HepG2 (cell line): Measurements from ENCODE around the gene CYTH1. TPM values are rescaled to one million over a fixed set of nuclear protein-coding genes. Genes with fewer than 3 reads are reported as not detected.

Source experiments
- KLF15 ChIP-seq: sonication (generic); formaldehyde crosslinking; IDR thresholded peaks from 2 replicates; pipeline ENCODE4 v1.8.1; 2023; ENCODE audit warnings: borderline replicate concordance, mild to moderate bottlenecking, inconsistent platforms, missing genetic modification reagents, mixed read lengths
- MATR3 ChIP-seq: sonication (generic); formaldehyde crosslinking; IDR thresholded peaks from 2 replicates; pipeline ENCODE4 v1.4.0; 2020; ENCODE audit warnings: missing genetic modification reagents
- MYNN ChIP-seq: sonication (generic); formaldehyde crosslinking; IDR thresholded peaks from 2 replicates; pipeline ENCODE4 v1.4.0; 2020; ENCODE audit warnings: mild to moderate bottlenecking, low read depth, missing genetic modification reagents
- PHF8 ChIP-seq: sonication (generic); formaldehyde crosslinking; IDR thresholded peaks from 2 replicates; pipeline ENCODE4 v1.5.0; 2020; ENCODE audit warnings: missing genetic modification reagents
- PRMT3 ChIP-seq: sonication (generic); formaldehyde crosslinking; IDR thresholded peaks from 2 replicates; pipeline ENCODE4 v1.8.1; 2022; ENCODE audit warnings: low read depth, mild to moderate bottlenecking, moderate library complexity, missing genetic modification reagents, borderline replicate concordance
- RXRA ChIP-seq: sonication (generic); formaldehyde crosslinking; IDR thresholded peaks from 2 replicates; pipeline ENCODE4 v1.5.1; 2020; ENCODE audit warnings: missing genetic modification reagents
- SMARCE1 ChIP-seq: fragments of 450-650 bp; IDR thresholded peaks from 2 replicates; pipeline ENCODE4 v1.6.1; 2017; ENCODE audit warnings: borderline replicate concordance
- ZFP1 ChIP-seq: IDR thresholded peaks from 2 replicates; pipeline ENCODE4 v1.6.1; 2016
- ZNF143 ChIP-seq: sonication (generic); formaldehyde crosslinking; IDR thresholded peaks from 2 replicates; pipeline ENCODE4 v1.4.0; 2020; ENCODE audit warnings: missing genetic modification reagents
- ZNF33A ChIP-seq: sonication (generic); formaldehyde crosslinking; IDR thresholded peaks from 2 replicates; pipeline ENCODE4 v1.5.1; 2020; ENCODE audit warnings: missing genetic modification reagents, mild to moderate bottlenecking, moderate library complexity, borderline replicate concordance
- ZNF460 ChIP-seq: sonication (generic); formaldehyde crosslinking; IDR thresholded peaks from 2 replicates; pipeline ENCODE4 v1.5.1; 2020; ENCODE audit warnings: missing genetic modification reagents, mild to moderate bottlenecking, borderline replicate concordance
- ZNF607 ChIP-seq: sonication (generic); formaldehyde crosslinking; IDR thresholded peaks from 2 replicates; pipeline ENCODE4 v1.5.1; 2020; ENCODE audit warnings: missing genetic modification reagents, mild to moderate bottlenecking, borderline replicate concordance
- ZSCAN31 ChIP-seq: sonication (generic); formaldehyde crosslinking; IDR thresholded peaks from 2 replicates; pipeline ENCODE4 v1.5.0; 2020; ENCODE audit warnings: low read depth, mild to moderate bottlenecking, missing genetic modification reagents
- polyA plus RNA-seq, 8 experiments: library from polyadenylated mRNA; depleted of rRNA in 3 of 8; stranded (reverse) in 7 of 8; unstranded in 1 of 8; fragments of >200 nt; fragmentation: Illumina TruSeq in 4 of 8; extraction: Trizol in 4 of 8; gene quantifications; 2 replicates each; pipeline versions ENCODE4 v1.2.1 to v1.2.3, GENCODE V29; 2011 to 2016; ENCODE audit warnings: low read depth in 4 of 8, missing spikeins in 1 of 8, mixed read lengths in 1 of 8; ENCODE audit not compliant: insufficient read depth in 1 of 8
- total RNA-seq, 5 experiments: library from RNA; depleted of rRNA; stranded (reverse); fragments of >200 nt; fragmentation: Illumina TruSeq; extraction: Trizol; gene quantifications; 2 replicates each; pipeline ENCODE4 v1.2.3, GENCODE V29; 2016; ENCODE audit warnings: low read depth in 1 of 5
- TF ChIP-seq, protein P1 (sequence below): sonication (generic); formaldehyde crosslinking; IDR thresholded peaks from 2 replicates; pipeline ENCODE4 v1.5.0; 2020; ENCODE audit warnings: missing genetic modification reagents
- TF ChIP-seq, protein P2 (sequence below): sonication (generic); formaldehyde crosslinking; IDR thresholded peaks from 2 replicates; pipeline ENCODE4 v1.4.0; 2020; ENCODE audit warnings: missing genetic modification reagents

Gene CYTH1
- total and polyA plus RNA-seq, 2 of the 13 experiments (the other 11 are each of a cell fraction or from before 2014, with no cell fraction given): 20.1 to 48.9 TPM

DNA sequence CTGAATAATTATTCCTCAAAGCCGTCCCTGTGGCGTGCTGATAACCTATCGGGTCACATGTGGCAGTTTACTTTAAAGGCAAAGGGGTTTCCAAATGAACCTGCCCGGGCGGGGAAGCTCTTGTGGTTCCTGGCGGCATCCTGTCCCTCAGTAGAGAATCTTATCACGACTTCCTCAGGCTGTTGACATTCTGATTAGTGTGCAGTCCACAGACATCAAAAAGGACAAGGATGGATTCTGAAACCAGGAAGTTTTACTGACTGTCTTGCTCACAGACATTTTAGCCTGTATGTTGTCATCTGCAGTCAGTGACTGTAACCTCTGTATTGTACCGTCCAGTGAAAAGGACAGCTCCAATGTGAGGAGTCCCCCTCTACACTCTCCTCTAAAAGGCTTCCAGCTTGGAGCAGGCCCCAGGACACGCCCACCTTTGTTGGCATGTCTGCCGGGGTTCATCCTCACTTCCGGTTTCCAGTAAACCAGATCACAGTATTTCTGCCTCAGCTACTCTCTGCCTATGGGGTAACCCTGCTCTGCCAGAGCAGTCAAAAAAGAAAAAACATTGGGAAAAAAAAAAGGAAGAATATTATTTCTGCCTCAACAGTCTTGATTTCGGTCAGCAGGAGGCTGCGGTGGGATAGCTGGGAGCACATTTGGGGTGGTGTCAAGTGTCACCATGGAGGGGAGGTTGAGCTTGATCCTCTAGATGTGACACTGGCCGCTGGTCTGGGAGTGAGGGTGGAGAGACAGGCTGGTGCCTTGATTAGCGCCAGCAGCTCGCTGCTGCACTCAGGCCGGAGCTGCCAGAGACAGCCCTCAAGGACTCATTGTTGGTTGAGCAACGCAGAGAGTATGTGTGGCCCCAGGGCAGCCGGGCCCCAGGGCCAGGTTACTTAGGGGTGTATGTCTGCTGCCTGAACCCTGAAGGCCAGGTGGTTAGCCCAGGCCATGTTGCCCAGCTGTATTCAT is 115.8 kb downstream of the CYTH1 start (continued):
- TF ChIP-seq ZFP1 (CRISPR knock-in tag) (no peak), PRMT3 (CRISPR knock-in tag) (no peak; the same call in 1 of the 2 replicates), ZNF607 (CRISPR knock-in tag) (no peak), ZSCAN31 (CRISPR knock-in tag) (no peak), PHF8 (CRISPR knock-in tag) (peak; percentile 48), KLF15 (CRISPR knock-in tag) (peak; percentile 23; the same call in 1 of the 2 replicates), ZNF143 (CRISPR knock-in tag) (no peak), ZNF33A (CRISPR knock-in tag) (no peak), ZNF460 (CRISPR knock-in tag) (no peak), MYNN (no peak), RXRA (peak; percentile 49), SMARCE1 (no peak), MATR3 (CRISPR knock-in tag) (no peak)
- TF ChIP-seq, protein P1, sequence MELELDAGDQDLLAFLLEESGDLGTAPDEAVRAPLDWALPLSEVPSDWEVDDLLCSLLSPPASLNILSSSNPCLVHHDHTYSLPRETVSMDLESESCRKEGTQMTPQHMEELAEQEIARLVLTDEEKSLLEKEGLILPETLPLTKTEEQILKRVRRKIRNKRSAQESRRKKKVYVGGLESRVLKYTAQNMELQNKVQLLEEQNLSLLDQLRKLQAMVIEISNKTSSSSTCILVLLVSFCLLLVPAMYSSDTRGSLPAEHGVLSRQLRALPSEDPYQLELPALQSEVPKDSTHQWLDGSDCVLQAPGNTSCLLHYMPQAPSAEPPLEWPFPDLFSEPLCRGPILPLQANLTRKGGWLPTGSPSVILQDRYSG (CRISPR knock-in tag): no peak
- TF ChIP-seq, protein P2, sequence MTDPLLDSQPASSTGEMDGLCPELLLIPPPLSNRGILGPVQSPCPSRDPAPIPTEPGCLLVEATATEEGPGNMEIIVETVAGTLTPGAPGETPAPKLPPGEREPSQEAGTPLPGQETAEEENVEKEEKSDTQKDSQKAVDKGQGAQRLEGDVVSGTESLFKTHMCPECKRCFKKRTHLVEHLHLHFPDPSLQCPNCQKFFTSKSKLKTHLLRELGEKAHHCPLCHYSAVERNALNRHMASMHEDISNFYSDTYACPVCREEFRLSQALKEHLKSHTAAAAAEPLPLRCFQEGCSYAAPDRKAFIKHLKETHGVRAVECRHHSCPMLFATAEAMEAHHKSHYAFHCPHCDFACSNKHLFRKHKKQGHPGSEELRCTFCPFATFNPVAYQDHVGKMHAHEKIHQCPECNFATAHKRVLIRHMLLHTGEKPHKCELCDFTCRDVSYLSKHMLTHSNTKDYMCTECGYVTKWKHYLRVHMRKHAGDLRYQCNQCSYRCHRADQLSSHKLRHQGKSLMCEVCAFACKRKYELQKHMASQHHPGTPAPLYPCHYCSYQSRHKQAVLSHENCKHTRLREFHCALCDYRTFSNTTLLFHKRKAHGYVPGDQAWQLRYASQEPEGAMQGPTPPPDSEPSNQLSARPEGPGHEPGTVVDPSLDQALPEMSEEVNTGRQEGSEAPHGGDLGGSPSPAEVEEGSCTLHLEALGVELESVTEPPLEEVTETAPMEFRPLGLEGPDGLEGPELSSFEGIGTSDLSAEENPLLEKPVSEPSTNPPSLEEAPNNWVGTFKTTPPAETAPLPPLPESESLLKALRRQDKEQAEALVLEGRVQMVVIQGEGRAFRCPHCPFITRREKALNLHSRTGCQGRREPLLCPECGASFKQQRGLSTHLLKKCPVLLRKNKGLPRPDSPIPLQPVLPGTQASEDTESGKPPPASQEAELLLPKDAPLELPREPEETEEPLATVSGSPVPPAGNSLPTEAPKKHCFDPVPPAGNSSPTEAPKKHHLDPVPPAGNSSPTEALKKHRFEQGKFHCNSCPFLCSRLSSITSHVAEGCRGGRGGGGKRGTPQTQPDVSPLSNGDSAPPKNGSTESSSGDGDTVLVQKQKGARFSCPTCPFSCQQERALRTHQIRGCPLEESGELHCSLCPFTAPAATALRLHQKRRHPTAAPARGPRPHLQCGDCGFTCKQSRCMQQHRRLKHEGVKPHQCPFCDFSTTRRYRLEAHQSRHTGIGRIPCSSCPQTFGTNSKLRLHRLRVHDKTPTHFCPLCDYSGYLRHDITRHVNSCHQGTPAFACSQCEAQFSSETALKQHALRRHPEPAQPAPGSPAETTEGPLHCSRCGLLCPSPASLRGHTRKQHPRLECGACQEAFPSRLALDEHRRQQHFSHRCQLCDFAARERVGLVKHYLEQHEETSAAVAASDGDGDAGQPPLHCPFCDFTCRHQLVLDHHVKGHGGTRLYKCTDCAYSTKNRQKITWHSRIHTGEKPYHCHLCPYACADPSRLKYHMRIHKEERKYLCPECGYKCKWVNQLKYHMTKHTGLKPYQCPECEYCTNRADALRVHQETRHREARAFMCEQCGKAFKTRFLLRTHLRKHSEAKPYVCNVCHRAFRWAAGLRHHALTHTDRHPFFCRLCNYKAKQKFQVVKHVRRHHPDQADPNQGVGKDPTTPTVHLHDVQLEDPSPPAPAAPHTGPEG (CRISPR knock-in tag): no peak
- TF ChIP-seq, all 625 proteins: peak for 210
